K562 (cell line): ENCODE measurements around the gene ACAP3. TPM values are rescaled to one million over a fixed set of nuclear protein-coding genes. Genes with fewer than 3 reads are reported as not detected.

ENCODE experiments used
- ATAC-seq: fragments of 200-7000 bp; cut with Tn5 transposase; 3 replicates; pipeline ENCODE4 v1.9.1; 2020; ENCODE audit warnings: moderate library complexity
- BruUV-seq: library from RNA; stranded (reverse); fragments of 400-500 nt; replicated peaks from 2 replicates; lab custom pipeline; 2021; lab: Mats Ljungman, UMichigan
- CTCF ChIA-PET: fragments of 300-600 bp; formaldehyde crosslinking; extraction: SDS; loops from one replicate; lab custom pipeline; 2021; ENCODE audit warnings: low intra/inter-chr PET ratio; lab: Yijun Ruan, JAX
- POLR2A ChIA-PET: fragments of 300-600, 350-650 bp; sonication (Branson Sonifier 250); formaldehyde crosslinking; extraction: SDS; loops from one replicate; lab custom pipeline; 2021; ENCODE audit warnings: antibody characterized with exemption, inconsistent platforms; lab: Yijun Ruan, JAX
- DNase-seq, 4 experiments: peaks; one replicate each; pipeline versions ENCODE4 v3.0.0 to v3.0.0-alpha.2; 2011 to 2018; ENCODE audit warnings: low spot score in 3 of 4, mixed read lengths in 3 of 4; ENCODE audit errors: extremely low read depth in 1 of 4
- FAIRE-seq: peaks from 2 replicates; lab custom pipeline; 2011; peaks lifted over from hg19 to GRCh38; lab: Jason Lieb, UNC
- H2AFZ ChIP-seq: 2 replicates; pipeline ENCODE4 v1.6.0; 2011; ENCODE audit warnings: low read depth, low read length, control low read depth, inconsistent platforms
- H3K27ac ChIP-seq: fragments of 200-600 bp; 3 replicates; pipeline ENCODE4 v1.8.0; 2011; ENCODE audit warnings: low read depth, mild to moderate bottlenecking, control low read depth, inconsistent platforms, low read length, moderate library complexity, mixed read lengths; ENCODE audit errors: extremely low read depth
- H3K27me3 ChIP-seq, 2 experiments: fragments of 300-600 bp in 1 of 2; 2 replicates in 1 of 2; 3 replicates in 1 of 2; pipeline versions ENCODE4 v1.6.0 to v1.8.0; 2011; ENCODE audit warnings: inconsistent platforms in 2 of 2, low read length in 2 of 2, mild to moderate bottlenecking in 1 of 2, mixed read lengths in 1 of 2, moderate library complexity in 1 of 2; ENCODE audit not compliant: control insufficient read depth in 2 of 2, insufficient read depth in 2 of 2
- H3K36me3 ChIP-seq: fragments of 300-600 bp; 3 replicates; pipeline ENCODE4 v1.8.0; 2011; ENCODE audit warnings: mild to moderate bottlenecking, low read length, inconsistent platforms; ENCODE audit not compliant: control insufficient read depth, insufficient read depth
- H3K4me1 ChIP-seq, 2 experiments: fragments of 200-600 bp in 1 of 2; replicated peaks in 1 of 2; 2 replicates in 1 of 2; 3 replicates in 1 of 2; pipeline versions ENCODE4 v1.5.1 to v1.8.0; 2011; ENCODE audit warnings: inconsistent platforms in 2 of 2, low read length in 2 of 2, mild to moderate bottlenecking in 1 of 2, mixed read lengths in 1 of 2, moderate library complexity in 1 of 2; ENCODE audit not compliant: control insufficient read depth in 2 of 2, insufficient read depth in 2 of 2
- H3K4me2 ChIP-seq: 2 replicates; pipeline ENCODE4 v1.6.1; 2011; ENCODE audit warnings: low read length, control low read depth, inconsistent platforms, mixed read lengths; ENCODE audit not compliant: insufficient read depth
- H3K4me3 ChIP-seq: fragments of 200-600 bp; sonication (generic), shearing (Covaris generic); 2 replicates; pipeline ENCODE4 v1.5.1; 2016; ENCODE audit warnings: control low read depth, inconsistent platforms
- H3K79me2 ChIP-seq: fragments of 200-600 bp; 3 replicates; pipeline ENCODE4 v1.8.0; 2011; ENCODE audit warnings: low read length, inconsistent platforms; ENCODE audit not compliant: control insufficient read depth, insufficient read depth
- H3K9ac ChIP-seq, 2 experiments: 2 replicates each; pipeline versions ENCODE4 v1.6.0 to v1.6.1; 2011; ENCODE audit warnings: low read depth in 2 of 2, low read length in 2 of 2, control low read depth in 1 of 2, inconsistent platforms in 1 of 2, mild to moderate bottlenecking in 1 of 2, mixed read lengths in 1 of 2; ENCODE audit not compliant: insufficient read depth in 1 of 2
- H3K9me1 ChIP-seq: one replicate; pipeline ENCODE4 v1.6.0; 2011; ENCODE audit warnings: inconsistent platforms, mild to moderate bottlenecking, low read length, moderate library complexity; ENCODE audit not compliant: control insufficient read depth, insufficient read depth
- H3K9me3 ChIP-seq: replicated peaks from 2 replicates; pipeline ENCODE4 v1.5.1; 2011; ENCODE audit warnings: low read depth, low read length, inconsistent platforms; ENCODE audit not compliant: control insufficient read depth, insufficient read depth
- H4K20me1 ChIP-seq: replicated peaks from 2 replicates; pipeline ENCODE4 v1.6.1; 2011; ENCODE audit warnings: low read length, inconsistent platforms, mixed read lengths; ENCODE audit not compliant: control insufficient read depth, insufficient read depth
- HMGN3 ChIP-seq: IDR thresholded peaks from 2 replicates; pipeline ENCODE4 v1.6.1; 2011; ENCODE audit warnings: borderline replicate concordance, low read depth, mild to moderate bottlenecking, mixed read lengths, low read length; ENCODE audit not compliant: insufficient read length; ENCODE audit errors: extremely low read depth
- POLR2A ChIP-seq: fragments of 450-650 bp; conservative IDR thresholded peaks from 2 replicates; pipeline ENCODE4 v1.6.1; 2016
- POLR2AphosphoS2 ChIP-seq: IDR thresholded peaks from 2 replicates; pipeline ENCODE4 v1.6.1; 2012; ENCODE audit warnings: low read length, improper control_type of control experiment
- POLR2G ChIP-seq: fragments of 200-400 bp; formaldehyde crosslinking; IDR thresholded peaks from 2 replicates; pipeline ENCODE4 v1.6.1; 2017; ENCODE audit warnings: low read depth, mild to moderate bottlenecking, antibody characterized with exemption, low read length, moderate library complexity
- SUPT5H ChIP-seq: fragments of 450-650 bp; IDR thresholded peaks from 2 replicates; pipeline ENCODE4 v1.6.1; 2016
- ZNF347 ChIP-seq: fragments of 450-650 bp; formaldehyde crosslinking; IDR thresholded peaks from 2 replicates; pipeline ENCODE4 v1.4.0; 2020; ENCODE audit warnings: low read depth, mild to moderate bottlenecking, moderate library complexity
- WGBS: fragments of 100-300 bp; shearing (Covaris generic); methylation state at CpG from one replicate; pipeline ENCODE4 v1.1.6; 2016; ENCODE audit warnings: low coverage, mixed read lengths; ENCODE audit not compliant: insufficient coverage; ENCODE audit errors: missing lambda C conversion rate; 5-methylcytosine and 5-hydroxymethylcytosine counted together
- in situ Hi-C: fragments of 300-500 bp; cut with MboI; formaldehyde crosslinking; loops from 4 replicates; pipeline ENCODE4 v1.15.0; 2018; ENCODE audit warnings: inconsistent platforms, mixed read lengths
- intact Hi-C: fragments of 100-400 bp; cut with micrococcal nuclease; formaldehyde crosslinking; loops from 2 replicates; pipeline ENCODE4 v1.14.2; 2022
- polyA plus RNA-seq, 8 experiments: library from polyadenylated mRNA; depleted of rRNA in 4 of 8; stranded (reverse) in 5 of 8; unstranded in 3 of 8; fragments of >200 nt; fragmentation: Nextera tagmentation in 2 of 8; fragmentation: Illumina TruSeq in 1 of 8; extraction: Ambion mirVana in 2 of 8; extraction: Trizol in 1 of 8; gene quantifications; 2 replicates each; pipeline versions ENCODE4 v1.2.1 to v1.2.3, GENCODE V29; 2011 to 2014; ENCODE audit warnings: inconsistent platforms in 1 of 8, missing spikeins in 1 of 8
- total RNA-seq, 7 experiments: library from RNA; depleted of rRNA in 6 of 7; stranded (reverse); fragments of >200 nt in 6 of 7; fragmentation: Illumina TruSeq in 2 of 7; extraction: Trizol in 2 of 7; gene quantifications; 2 replicates each; pipeline versions ENCODE4 v1.2.1 to v1.2.3, GENCODE V29; 2011 to 2021; ENCODE audit warnings: low replicate concordance in 1 of 7
- TF ChIP-seq, protein P1 (sequence below): sonication (generic); formaldehyde crosslinking; IDR thresholded peaks from 2 replicates; pipeline ENCODE4 v1.8.1; 2023; ENCODE audit warnings: mild to moderate bottlenecking, missing genetic modification reagents
- TF ChIP-seq, protein P2 (sequence below): fragments of 450-650 bp; IDR thresholded peaks from 2 replicates; pipeline ENCODE4 v1.6.1; 2016; ENCODE audit warnings: mild to moderate bottlenecking, moderate library complexity

Gene ACAP3
- total and polyA plus RNA-seq, 9 of the 15 experiments (the other 6 are each of a cell fraction or from before 2014, with no cell fraction given) = 0.01 to 49.0 (median 12.0) TPM

DNA sequence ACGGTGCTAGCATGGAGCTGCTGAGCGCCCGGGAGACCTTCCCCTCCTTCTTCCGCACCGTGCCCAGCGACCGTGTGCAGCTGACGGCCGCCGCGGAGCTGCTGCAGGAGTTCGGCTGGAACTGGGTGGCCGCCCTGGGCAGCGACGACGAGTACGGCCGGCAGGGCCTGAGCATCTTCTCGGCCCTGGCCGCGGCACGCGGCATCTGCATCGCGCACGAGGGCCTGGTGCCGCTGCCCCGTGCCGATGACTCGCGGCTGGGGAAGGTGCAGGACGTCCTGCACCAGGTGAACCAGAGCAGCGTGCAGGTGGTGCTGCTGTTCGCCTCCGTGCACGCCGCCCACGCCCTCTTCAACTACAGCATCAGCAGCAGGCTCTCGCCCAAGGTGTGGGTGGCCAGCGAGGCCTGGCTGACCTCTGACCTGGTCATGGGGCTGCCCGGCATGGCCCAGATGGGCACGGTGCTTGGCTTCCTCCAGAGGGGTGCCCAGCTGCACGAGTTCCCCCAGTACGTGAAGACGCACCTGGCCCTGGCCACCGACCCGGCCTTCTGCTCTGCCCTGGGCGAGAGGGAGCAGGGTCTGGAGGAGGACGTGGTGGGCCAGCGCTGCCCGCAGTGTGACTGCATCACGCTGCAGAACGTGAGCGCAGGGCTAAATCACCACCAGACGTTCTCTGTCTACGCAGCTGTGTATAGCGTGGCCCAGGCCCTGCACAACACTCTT, 24.5 kb upstream of the ACAP3 start:
- no peaks in the 10 kb centered on the region for H3K27me3 ChIP-seq
- H3K9me1 ChIP-seq = peaks cover 4% of the 10 kb centered on the region
- no TSS peak for BruUV-seq
- peaks cover 6% of the 10 kb centered on the region for H3K9me3 ChIP-seq
- POLR2A ChIA-PET = interaction anchor here (0.7 to 1.7 kb wide), 5 partner anchors 10 to 43 kb away, joined by 3 to 9 read pairs (median 4); partner anchors contain the start of gene AURKAIP1
- no peaks in the 10 kb centered on the region for H3K79me2 ChIP-seq
- in situ Hi-C loops = no loop called here
- peaks cover 38% of the 10 kb centered on the region; the same call in 1 of the 3 replicates for H3K36me3 ChIP-seq
- peaks cover 0 to 94% of the 10 kb centered on the region in 2 experiments; a peak in 2 of 5 replicates for H3K4me1 ChIP-seq
- peaks cover 12% of the 10 kb centered on the region; the same call in 1 of the 2 replicates for H4K20me1 ChIP-seq
- CTCF ChIA-PET = no interaction called here
- H3K4me2 ChIP-seq = no peak overlapping the region
- DNase-seq (no peak), ATAC-seq (no peak), FAIRE-seq (no peak)
- intact Hi-C loops = no loop called here
- H2AFZ ChIP-seq = no peak overlapping the region
- H3K27ac ChIP-seq = no peak overlapping the region
- no peak overlapping the region for H3K9ac ChIP-seq
- 90% methylated on average over 46 of the region's 57 CpGs for WGBS
- H3K4me3 ChIP-seq = no peak overlapping the region
- TF ChIP-seq ZNF347 (no peak), POLR2G (peak; percentile 69), HMGN3 (peak; percentile 37), POLR2A (peak; percentile 27; the same call in 1 of the 2 replicates), SUPT5H (peak; percentile 37; the same call in 1 of the 2 replicates), POLR2AphosphoS2 (0 out of 2 replicates have a peak, but pooled peaks have one; percentile 71)
- TF ChIP-seq, protein P1, sequence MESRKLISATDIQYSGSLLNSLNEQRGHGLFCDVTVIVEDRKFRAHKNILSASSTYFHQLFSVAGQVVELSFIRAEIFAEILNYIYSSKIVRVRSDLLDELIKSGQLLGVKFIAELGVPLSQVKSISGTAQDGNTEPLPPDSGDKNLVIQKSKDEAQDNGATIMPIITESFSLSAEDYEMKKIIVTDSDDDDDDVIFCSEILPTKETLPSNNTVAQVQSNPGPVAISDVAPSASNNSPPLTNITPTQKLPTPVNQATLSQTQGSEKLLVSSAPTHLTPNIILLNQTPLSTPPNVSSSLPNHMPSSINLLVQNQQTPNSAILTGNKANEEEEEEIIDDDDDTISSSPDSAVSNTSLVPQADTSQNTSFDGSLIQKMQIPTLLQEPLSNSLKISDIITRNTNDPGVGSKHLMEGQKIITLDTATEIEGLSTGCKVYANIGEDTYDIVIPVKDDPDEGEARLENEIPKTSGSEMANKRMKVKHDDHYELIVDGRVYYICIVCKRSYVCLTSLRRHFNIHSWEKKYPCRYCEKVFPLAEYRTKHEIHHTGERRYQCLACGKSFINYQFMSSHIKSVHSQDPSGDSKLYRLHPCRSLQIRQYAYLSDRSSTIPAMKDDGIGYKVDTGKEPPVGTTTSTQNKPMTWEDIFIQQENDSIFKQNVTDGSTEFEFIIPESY (CRISPR knock-in tag) = peak; percentile 92
- TF ChIP-seq, protein P2, sequence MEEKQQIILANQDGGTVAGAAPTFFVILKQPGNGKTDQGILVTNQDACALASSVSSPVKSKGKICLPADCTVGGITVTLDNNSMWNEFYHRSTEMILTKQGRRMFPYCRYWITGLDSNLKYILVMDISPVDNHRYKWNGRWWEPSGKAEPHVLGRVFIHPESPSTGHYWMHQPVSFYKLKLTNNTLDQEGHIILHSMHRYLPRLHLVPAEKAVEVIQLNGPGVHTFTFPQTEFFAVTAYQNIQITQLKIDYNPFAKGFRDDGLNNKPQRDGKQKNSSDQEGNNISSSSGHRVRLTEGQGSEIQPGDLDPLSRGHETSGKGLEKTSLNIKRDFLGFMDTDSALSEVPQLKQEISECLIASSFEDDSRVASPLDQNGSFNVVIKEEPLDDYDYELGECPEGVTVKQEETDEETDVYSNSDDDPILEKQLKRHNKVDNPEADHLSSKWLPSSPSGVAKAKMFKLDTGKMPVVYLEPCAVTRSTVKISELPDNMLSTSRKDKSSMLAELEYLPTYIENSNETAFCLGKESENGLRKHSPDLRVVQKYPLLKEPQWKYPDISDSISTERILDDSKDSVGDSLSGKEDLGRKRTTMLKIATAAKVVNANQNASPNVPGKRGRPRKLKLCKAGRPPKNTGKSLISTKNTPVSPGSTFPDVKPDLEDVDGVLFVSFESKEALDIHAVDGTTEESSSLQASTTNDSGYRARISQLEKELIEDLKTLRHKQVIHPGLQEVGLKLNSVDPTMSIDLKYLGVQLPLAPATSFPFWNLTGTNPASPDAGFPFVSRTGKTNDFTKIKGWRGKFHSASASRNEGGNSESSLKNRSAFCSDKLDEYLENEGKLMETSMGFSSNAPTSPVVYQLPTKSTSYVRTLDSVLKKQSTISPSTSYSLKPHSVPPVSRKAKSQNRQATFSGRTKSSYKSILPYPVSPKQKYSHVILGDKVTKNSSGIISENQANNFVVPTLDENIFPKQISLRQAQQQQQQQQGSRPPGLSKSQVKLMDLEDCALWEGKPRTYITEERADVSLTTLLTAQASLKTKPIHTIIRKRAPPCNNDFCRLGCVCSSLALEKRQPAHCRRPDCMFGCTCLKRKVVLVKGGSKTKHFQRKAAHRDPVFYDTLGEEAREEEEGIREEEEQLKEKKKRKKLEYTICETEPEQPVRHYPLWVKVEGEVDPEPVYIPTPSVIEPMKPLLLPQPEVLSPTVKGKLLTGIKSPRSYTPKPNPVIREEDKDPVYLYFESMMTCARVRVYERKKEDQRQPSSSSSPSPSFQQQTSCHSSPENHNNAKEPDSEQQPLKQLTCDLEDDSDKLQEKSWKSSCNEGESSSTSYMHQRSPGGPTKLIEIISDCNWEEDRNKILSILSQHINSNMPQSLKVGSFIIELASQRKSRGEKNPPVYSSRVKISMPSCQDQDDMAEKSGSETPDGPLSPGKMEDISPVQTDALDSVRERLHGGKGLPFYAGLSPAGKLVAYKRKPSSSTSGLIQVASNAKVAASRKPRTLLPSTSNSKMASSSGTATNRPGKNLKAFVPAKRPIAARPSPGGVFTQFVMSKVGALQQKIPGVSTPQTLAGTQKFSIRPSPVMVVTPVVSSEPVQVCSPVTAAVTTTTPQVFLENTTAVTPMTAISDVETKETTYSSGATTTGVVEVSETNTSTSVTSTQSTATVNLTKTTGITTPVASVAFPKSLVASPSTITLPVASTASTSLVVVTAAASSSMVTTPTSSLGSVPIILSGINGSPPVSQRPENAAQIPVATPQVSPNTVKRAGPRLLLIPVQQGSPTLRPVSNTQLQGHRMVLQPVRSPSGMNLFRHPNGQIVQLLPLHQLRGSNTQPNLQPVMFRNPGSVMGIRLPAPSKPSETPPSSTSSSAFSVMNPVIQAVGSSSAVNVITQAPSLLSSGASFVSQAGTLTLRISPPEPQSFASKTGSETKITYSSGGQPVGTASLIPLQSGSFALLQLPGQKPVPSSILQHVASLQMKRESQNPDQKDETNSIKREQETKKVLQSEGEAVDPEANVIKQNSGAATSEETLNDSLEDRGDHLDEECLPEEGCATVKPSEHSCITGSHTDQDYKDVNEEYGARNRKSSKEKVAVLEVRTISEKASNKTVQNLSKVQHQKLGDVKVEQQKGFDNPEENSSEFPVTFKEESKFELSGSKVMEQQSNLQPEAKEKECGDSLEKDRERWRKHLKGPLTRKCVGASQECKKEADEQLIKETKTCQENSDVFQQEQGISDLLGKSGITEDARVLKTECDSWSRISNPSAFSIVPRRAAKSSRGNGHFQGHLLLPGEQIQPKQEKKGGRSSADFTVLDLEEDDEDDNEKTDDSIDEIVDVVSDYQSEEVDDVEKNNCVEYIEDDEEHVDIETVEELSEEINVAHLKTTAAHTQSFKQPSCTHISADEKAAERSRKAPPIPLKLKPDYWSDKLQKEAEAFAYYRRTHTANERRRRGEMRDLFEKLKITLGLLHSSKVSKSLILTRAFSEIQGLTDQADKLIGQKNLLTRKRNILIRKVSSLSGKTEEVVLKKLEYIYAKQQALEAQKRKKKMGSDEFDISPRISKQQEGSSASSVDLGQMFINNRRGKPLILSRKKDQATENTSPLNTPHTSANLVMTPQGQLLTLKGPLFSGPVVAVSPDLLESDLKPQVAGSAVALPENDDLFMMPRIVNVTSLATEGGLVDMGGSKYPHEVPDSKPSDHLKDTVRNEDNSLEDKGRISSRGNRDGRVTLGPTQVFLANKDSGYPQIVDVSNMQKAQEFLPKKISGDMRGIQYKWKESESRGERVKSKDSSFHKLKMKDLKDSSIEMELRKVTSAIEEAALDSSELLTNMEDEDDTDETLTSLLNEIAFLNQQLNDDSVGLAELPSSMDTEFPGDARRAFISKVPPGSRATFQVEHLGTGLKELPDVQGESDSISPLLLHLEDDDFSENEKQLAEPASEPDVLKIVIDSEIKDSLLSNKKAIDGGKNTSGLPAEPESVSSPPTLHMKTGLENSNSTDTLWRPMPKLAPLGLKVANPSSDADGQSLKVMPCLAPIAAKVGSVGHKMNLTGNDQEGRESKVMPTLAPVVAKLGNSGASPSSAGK = no peak
